Measurements from ENCODE around the gene ADAM12. TPM values are rescaled to one million over a fixed set of nuclear protein-coding genes. Genes with fewer than 3 reads are reported as not detected.

Gene ADAM12
- total RNA-seq, 1 donor from 2014 or later, result 0.68 TPM

DNA sequence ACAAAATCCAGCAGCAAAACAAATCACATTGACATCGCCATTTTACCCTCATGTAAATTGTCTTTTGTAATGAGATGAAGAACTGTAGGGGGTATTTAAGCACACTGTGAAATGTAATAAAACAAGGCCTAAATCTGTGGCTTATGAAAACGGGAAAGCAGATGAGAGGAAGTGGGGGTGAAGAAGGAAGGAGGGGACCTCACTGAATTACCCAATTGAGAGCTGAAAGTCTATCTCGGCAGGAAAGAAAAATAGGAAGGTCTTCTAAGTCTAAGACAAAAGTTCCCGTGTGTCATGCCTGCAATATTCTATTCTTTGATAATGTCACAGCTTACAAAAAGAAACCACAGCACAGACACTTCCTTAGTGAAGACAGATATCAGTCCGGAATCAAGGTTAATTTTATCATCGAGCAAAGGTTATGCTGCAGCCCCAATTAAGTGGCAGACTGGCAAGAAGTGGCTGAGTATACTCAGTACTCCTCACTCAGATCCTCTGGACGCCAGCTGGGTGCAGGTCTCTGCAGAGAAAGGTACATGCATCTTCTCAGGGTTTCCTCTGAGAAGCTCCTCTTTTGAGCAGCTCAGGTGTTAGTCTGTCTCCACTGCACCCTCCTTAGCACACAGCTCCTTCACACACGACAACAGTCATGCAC, 252.2 kb downstream of the ADAM12 start:
- DNase-seq, result no peak

- DNase-seq, result no peak
Observed at GRCh38 chr10:126135177-126135576, 253.1 kb downstream of the ADAM12 start.

GRCh38 chr10:126133906-126134656, 254.2 kb downstream of the ADAM12 start:
- no peak for DNase-seq

- DNase-seq, result no peak
Observed at GRCh38 chr10:126133082-126133620, 255.1 kb downstream of the ADAM12 start.

GRCh38 chr10:126131341-126131740, 256.9 kb downstream of the ADAM12 start:
- DNase-seq, result no peak

DNA sequence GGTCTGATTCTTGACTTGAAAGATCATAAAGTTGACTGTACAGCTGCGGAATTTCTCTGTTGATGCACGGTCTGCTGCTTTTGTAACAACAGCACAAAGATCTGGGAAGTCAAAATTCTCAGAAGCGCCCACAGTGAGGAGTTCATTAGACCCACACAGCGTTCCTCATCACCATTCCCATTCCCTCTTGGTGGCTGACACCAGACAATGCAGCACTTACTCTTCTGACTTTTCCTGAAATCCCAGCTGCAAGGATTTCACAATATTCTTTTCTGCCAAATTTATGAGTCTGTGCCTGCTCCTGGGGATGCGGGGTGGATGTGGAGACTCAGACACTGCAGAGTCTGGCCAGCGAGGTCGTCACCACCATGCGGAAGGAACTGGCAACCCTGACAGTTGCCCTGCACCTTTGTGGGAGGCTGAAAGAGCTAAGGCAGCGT, 258.0 kb downstream of the ADAM12 start:
- no peak for DNase-seq

- DNase-seq, result no peak
Observed at GRCh38 chr10:126129026-126129425, 259.3 kb downstream of the ADAM12 start.

DNA sequence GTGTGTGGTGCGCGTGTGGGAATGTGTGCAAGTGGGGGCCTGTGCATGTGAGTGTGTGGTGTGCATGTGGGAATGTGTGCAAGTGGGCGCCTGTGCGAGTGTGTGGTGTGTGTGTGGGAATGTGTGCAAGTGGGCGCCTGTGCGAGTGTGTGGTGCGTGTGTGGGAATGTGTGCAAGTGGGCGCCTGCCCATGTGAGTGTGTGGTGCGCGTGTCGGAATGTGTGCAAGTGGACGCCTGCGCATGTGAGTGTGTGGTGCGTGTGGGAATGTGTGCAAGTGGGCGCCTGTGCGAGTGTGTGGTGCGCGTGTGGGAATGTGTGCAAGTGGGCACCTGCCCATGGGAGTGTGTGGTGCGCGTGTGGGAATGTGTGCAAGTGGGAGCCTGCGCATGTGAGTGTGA, 259.7 kb downstream of the ADAM12 start:
- DNase-seq, result no peak

GRCh38 chr10:126127481-126128029, 260.7 kb downstream of the ADAM12 start:
- no peak for DNase-seq

DNA sequence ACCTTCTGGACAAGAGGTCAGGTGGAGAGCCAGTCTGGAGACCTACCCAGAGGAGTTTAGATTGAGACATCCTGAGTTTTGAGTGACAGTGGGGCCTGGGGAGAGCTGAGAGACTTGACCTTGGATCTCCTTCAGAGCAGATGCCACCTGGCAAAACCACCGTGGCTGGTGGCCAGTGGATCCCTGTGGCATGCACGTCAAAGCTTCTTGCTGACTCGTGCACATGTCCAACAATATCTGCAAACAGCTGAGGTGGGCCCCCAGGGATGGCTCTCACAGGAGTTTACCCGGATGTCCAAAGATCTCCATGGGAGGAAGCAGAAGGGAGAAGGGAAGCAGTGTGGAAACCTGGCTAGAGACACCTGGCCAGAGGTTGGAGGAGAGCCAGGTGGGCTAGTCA, 261.4 kb downstream of the ADAM12 start:
- DNase-seq, result no peak

DNA sequence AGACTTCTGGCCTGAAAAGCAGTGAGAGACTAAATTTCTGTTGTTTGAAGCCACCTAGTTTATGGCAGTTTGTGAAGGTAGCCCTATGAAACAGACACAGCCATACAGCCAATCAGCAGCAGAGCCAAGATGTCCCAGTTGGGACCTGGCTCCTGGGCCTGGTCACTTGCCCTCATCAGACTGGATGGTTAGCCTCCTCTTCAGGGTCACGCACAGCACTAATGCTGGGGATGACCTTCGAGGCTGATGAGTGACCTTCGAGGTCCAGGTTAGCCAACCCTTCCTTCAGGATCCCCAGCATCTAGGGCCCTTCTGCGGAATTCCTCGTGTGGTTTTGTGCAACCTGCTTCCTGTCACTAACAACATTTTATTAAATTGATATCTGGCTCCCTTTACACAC, 262.3 kb downstream of the ADAM12 start:
- no peak for DNase-seq

DNA sequence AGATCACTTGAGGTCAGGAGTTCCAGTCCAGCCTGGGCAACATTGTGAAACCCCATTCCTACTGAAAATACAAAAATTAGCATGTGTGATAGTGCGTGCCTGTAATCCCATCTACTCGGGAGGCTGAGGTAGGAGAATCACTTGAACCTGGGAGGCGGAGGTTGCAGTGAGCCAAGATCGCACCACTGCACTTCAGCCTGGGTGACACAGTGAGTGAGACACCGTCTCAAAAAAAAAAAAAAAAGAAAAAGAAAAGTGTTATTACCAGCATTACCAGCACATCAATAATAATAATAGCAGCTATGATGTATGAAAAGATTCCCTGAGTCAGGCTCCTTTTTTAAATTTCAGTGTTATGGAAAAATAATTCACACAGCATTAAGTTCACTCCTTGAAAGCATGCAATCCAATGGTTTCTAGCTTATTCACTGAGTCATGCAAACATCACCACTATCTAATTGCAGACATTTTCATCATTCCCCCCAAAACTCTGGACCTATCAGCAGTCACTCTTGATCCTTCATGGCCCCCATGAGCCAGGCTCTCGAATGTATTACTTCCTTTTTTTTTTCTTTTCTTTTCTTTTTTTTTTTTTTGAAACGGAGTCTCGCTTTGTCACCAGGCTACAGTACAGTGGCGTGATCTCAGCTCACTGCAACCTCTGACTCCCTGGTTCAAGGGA, 263.5 kb downstream of the ADAM12 start:
- DNase-seq, result no peak

GRCh38 chr10:126124046-126124445, 264.2 kb downstream of the ADAM12 start:
- DNase-seq, result no peak

DNA sequence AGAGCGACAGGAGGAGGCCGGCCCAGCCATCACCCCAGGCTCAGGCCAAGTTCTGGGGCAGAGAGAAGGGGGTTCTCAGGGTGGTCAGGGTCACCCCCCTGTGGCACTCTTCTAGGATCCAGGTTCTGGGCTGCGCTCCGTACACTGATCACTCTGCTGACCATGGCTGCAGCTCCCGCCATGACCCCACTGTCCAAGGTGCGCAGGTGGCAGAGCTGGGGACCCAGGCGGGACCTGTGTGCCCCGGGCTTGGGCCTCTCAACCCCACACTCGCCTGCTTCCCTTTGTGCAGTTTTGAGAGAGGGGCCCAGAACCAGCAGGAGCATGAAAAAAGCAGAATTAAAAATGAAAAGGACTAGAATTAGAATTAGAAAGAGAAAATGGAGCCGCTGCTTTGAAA, 264.8 kb downstream of the ADAM12 start:
- DNase-seq, result no peak

DNA sequence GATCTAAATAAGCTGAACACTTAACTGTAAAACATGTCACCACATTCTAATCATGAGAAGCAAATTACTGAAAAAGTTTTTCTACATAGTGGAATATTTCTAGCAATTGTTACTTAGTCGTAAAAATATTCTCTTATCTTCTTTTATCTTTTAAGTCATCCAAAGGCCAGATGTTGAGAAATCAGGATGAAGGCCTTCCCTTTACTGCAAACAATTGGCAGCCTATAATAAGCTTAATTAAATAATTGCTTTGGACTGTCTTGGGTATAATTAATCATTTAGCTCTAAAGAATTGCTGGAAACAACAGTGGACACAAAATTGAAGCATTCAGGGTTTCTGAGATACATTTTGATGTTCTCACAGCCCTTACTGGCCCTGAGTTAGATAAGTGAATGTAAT, 265.4 kb downstream of the ADAM12 start:
- no peak for DNase-seq

- no peak for DNase-seq
Observed at GRCh38 chr10:126119599-126119998, 268.7 kb downstream of the ADAM12 start.

- DNase-seq, result no peak
Observed at GRCh38 chr10:126118476-126118875, 269.8 kb downstream of the ADAM12 start.

- DNase-seq, result no peak
Observed at GRCh38 chr10:126117196-126117595, 271.1 kb downstream of the ADAM12 start.

DNA sequence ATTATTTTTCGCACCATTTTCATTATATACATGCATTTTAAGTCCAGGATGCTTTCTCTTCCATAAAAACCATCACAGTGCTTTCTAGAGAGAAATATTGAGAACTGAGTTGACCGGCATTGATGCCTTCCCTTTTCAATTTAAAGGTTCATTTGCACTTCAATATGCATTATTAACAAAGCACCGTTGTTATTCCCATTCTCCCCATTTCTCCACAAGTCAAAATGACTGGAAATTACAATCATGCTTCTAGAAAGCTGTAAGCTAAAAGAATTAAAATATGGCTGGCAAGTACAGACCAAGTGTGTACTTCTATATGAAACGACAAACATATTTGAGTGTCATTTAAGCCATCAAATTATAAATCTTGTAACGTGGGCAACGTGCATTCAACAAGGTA, 272.4 kb downstream of the ADAM12 start:
- no peak for DNase-seq

- DNase-seq, result no peak
Observed at GRCh38 chr10:126114884-126115555, 273.3 kb downstream of the ADAM12 start.

DNA sequence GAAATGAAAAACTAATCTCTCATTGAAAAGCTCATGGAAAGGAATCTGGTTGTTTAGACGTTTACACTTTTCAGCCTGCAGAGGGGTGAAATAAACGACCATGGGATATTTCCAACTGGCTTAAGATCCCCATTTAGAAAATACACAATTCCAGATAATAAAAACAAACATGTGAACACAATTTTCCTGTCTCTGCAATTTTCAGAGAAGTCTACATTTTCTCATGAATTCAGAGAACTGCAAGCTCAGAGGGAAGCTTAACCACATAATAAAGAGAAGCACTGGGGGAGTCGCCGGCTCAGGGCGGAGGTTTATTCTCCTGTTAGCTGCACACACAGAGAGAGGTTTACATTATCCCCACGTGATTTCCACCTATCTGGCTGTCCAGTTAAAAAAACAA, 276.8 kb downstream of the ADAM12 start:
- no peak for DNase-seq

- no peak for DNase-seq
Observed at GRCh38 chr10:126110489-126111180, 277.6 kb downstream of the ADAM12 start.

Data from dermis blood vessel endothelial cell (primary cell).